HG02763 (cell line): ENCODE results near the gene LIMK2.
"Not testable (repeated sequence)": the region's sequence is repeated elsewhere in the genome, so short reads cannot be mapped to it uniquely, and the experiment has no call there.

Experiments used
- ATAC-seq: cut with Tn5 transposase; IDR thresholded peaks from one replicate; pipeline ENCODE4 v1.9.1; 2021; ENCODE audit warnings: mild to moderate bottlenecking, moderate library complexity; ENCODE audit not compliant: unreplicated experiment

LIMK2 gene

DNA sequence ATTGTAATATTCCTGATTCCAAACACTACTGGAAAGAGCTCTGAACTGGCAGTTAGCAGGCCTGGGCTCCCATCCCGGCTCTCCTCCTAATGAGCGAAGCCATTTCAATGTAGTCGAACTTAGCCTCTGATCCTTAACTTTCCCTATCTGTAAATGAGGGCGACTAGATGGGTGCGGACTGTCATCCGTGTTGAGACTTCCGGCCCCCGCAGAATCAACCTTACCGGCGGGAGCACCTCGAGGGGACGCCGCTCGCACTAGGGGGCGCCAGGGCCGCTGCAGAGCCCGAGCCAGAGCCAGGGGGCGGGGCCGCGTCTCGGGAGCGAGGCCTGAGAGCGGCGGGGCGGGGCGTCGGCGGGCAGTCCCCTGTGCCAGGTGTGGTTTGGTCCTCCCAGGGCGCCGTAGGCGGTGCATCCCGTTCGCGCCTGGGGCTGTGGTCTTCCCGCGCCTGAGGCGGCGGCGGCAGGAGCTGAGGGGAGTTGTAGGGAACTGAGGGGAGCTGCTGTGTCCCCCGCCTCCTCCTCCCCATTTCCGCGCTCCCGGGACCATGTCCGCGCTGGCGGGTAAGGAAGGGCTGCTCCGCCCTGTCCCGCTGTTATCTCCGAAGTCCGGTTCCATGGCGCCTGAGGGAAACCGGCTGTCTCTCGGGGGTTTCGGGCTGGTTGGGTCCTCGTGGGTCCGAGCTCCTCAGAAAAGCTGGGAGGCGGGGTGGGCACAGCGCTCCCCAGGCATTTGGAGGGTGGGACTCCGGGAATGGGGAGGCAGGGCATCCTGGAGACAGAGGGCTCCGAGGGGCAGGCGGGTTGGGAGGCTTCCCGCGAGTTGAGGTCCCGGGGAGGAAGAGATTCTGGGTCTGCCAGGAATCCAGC lies at the start of gene LIMK2:
LIMK2 (plus strand) TSS at position 437 of the 869 bp plus-strand sequence; CDS start at position 548, 111 bp downstream.
- ATAC-seq, result peak; percentile 88

DNA sequence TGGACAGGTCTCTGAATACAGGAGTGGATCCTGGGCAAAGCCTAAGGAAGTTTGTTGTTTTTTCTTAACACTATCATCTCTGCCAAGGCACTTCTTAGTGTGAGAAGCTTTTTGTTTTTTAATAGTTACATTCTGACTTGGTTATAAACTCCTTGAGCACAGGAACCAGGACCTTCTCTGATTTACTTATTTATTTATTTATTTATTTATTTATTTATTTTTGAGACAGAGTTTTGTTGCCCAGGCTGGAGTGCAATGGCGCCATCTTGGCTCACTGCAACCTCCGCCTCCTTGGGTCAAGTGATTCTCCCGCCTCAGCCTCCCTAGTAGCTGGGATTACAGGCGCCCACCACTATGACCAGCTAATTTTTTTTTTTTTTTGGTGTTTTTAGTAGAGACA lies 41.1 kb upstream of the LIMK2 start:
- ATAC-seq, result no peak

DNA sequence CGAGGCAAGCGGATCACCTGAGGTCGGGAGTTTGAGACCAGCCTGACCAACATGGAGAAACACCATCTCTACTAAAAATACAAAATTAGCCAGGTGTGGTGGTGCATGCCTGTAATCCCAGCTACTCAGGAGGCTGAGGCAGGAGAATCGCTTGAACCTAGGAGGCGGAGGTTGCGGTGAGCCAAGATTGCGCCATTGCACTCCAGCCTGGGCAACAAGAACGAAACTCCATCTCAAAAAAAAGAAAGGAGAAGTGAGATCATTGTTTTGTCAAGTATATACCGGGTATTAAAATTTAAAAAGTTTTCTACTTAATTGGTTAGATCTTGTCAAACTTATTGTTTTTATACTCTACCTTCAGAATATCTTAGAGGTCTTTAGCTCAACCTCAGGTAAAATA lies 40.4 kb upstream of the LIMK2 start:
- ATAC-seq, result not testable (repeated sequence)

DNA sequence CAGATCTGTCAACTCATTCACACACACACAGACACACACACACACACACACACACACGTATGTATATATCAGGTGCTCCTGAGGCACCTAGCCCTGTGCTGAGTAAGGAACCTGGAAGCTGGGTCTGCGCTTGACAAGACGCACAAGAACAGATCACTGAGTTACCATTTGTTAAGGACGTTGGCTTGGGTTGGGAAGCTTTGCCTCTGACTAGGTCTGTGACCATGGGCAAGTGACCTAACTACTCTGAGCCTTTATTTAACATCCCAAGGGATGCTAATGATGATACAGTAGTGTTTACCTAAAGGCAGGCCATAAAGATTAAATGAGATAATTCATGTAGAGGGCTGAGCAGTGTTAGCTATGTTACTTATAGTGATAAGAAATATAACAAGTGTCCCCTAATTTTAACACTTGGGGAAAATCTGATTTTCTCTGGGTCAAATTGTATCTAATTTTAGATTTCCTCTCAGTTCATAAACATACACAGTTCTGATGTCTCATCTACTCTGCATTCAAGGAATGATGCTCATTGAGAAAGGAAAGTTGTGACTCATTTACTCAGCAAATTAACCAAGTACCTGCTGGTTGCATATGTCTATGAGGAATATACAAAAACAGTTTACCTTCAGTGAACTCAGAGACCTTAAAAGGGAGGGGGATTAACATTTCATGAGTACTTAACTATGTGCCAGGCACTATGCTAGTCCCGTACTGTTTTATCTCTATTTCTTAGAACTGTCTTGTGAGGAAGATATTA lies 38.5 kb upstream of the LIMK2 start:
- no peak for ATAC-seq

DNA sequence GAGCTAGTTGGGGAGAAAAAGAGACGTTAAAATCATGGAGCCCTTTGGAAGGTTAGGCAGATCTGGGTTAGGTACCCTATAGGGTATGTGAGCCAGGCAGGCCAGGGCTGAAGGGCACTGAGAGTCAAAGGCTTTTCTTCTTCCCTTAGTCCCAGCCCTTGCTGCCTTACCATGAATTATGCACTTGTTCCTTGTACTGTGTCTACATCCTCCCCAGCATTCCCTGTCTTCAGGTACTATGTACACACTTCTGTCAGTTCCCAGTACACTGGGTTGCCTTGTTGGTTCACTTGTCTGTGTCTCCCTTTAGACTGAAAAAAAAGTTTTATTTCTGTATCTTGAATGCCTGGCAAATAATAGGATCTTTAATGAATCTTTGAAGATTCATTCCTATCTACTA lies 35.2 kb upstream of the LIMK2 start:
- no peak for ATAC-seq

DNA sequence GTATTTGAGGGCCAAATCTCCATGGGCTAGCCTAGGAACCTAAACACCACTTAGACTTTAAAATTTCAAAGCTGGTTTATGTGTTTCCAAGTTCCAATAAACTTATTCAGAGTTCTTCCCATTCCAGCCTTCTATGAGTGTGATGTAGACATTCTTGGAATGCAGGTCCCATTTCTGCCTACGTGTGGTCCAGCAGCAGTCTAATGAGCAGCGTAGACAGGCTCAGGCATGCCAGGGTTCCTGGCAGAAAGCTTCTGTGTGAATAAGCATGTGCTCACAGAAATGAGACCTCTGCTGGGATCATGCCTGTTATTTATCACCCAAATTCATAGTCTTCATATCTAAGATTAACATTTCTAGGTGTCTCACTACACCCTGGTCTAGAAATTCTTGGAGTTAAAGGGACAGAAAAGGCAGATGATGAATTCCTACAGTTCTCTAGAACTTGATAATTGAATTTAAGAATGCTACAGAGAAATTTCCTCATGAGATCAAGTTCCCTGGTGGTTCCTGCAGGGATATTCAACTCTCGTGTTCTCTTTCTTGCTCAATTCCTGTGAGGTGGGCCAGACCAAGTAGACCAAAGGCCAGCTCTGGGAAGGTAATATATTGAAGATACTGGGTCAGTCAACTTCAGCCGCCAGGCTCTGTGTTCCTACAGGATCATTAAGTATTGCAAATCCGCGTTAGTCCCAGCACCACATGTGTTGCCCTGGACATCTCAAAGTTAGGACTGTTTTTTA lies 34.5 kb upstream of the LIMK2 start:
- ATAC-seq, result no peak

DNA sequence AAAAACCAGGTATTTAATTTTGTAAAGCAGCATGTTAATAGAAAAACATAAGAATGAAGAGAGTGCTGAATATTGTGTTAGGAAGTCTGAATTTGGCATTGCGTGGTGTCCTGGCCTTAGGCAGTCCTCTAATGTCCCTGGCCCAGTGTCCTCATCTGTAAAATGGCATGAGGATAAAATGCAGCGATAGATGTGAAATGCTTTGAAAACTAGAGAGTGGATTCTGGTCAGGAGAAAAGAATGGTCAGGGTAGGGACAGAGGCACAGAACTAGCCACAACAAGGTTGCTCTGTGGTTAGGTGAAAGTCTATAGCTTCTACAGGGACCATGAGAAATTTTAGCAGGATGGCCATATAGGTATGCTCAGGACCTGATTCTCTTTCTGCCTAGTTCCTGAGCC lies 33.2 kb upstream of the LIMK2 start:
- ATAC-seq, result no peak

DNA sequence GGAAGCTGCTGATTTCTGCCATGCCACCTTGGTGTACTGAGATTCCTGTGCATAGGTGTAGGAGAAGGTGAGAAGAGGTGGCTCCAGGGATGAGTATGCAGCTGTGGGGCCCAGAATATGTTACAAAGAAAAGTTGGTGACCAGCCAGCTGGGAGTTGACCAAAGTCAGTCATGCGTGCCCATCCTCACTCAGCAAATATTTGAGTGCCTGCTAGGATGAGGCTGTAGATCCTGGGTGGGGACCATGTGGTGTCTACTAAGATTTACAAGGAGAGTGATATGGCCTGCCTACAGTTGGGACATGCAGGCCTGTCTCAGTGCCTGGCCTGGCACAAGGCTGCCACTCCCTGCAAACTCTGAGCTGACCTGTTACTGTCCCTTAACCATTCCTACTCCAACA lies 32.8 kb upstream of the LIMK2 start:
- no peak for ATAC-seq

DNA sequence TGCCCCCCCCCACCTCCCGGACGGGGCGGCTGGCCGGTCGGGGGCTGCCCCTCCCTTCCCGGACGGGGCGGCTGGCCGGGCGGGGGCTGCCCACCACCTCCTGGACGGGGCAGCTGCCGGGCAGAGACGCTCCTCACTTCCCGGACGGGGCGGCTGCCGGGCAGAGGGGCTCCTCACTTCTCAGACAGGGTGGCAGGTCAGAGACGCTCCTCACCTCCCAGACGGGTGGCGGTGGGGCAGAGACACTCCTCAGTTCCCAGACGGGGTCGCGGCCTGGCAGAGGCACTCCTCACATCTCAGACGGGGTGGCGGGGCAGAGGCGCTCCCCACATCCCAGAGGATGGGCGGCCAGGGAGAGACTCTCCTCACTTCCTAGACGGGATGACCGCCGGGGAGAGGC lies 28.1 kb upstream of the LIMK2 start:
- no peak for ATAC-seq

DNA sequence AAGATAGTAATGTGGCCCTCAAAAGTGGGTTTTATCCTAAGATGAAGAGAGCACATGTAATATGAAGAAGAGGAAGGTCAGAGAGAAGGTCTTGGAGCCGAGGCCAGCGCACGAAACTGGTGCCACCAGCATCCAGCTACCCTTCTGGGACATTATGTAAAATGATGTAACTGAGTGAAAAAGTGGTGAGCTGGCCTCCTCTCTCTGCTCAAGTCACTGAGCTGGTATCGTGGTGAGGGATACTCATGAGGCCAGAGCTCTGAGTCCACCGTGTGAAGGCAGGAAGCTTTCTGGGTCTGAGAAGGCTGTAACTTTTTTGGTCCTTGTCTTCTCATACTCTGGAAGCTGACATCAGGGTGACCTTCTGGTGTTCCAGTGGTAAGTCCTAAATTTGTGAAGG lies 27.0 kb upstream of the LIMK2 start:
- ATAC-seq, result no peak

DNA sequence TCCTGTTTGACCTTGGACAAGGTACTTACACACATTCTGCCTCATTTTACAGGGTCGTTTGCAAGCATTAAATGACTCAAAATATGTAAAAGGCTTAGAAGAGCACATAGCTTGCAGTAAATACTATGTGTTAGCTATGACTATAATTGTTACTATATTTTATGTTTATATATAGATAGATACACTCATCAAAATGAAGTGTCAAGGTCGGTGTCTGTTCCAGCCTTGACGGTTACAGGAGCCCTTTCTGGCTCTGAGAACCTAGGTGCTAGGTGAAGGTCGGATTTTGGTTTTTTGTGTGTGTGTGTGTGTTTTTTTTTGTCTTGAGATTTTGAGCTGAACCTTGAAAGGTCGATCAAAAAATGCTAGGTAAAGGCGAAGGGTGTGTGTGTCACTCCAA lies 24.5 kb upstream of the LIMK2 start:
- no peak for ATAC-seq

DNA sequence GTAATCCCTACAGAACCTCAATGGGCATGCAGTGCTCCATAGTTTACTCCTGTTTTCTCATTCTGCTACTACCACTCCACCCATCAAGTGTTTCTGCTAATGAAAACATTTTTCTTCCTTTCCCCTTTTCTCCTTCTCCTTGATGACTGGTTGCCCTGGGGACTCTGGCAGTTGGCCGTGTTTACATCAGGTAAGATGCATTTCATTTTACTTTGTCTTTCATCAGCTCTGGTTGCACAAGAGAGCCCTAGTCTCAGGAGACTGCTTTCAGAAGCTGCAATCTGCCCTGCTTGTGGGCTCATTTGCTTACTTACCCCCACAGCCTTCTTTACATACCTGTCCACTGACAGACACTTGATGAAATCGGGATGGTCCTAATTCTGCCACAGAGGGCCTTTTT lies 19.6 kb upstream of the LIMK2 start:
- ATAC-seq, result no peak

DNA sequence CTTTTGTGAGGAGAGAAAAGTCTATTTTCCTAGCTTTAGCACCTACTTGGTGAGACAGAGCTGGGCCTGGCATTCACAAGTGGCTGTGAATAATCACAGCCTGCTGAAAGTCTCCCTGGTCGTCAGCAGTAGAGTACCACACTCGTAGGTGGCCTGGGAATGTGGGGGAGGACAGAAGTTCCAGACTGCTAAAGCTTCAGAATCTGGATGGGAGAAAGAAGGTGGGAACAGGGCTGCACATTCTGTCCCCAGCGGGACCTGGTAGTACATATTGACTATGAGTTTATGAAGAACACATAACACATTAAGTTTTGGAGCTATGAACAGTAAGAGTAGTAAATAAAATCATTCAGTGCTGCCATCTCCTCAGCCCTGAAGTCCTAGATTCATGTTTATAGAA lies 19.0 kb upstream of the LIMK2 start:
- ATAC-seq, result no peak

DNA sequence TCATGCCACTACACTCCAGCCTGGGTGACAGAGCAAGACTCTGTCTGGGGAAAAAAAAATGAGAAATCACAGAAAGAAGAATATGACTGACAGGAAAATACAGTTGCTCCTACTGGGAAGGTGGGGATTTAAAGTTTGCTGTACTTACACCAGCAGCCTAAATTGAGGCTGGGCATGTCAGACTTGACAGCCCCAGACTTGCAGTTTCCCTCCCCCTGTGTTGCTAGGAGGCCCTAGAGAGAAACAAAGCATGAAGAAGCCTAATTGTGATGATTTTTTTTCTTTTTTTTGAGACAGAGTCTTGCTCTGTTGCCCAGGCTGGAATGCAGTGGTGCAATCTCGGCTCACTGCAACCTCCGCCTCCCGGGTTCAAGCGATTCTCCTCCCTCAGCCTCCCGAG lies 17.4 kb upstream of the LIMK2 start:
- ATAC-seq, result not testable (repeated sequence)

DNA sequence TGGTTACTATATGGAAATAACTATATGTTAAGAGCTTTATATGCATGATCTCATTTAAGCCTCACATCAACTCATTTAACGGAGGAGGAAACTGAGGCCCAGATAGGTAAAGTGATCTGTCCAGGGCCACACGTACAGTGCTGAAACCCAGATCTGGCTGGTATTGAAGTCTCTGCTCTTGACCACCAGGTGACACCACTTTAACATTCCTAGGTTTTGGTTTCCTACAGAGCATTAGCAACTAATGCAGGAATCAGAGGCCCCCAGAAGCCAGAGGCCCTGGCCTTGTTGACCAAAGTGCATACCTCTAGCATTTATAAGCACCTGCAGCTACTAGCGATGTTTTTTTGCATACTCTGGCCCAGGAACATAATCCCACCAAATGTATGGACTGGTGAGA lies 12.9 kb upstream of the LIMK2 start:
- no peak for ATAC-seq

DNA sequence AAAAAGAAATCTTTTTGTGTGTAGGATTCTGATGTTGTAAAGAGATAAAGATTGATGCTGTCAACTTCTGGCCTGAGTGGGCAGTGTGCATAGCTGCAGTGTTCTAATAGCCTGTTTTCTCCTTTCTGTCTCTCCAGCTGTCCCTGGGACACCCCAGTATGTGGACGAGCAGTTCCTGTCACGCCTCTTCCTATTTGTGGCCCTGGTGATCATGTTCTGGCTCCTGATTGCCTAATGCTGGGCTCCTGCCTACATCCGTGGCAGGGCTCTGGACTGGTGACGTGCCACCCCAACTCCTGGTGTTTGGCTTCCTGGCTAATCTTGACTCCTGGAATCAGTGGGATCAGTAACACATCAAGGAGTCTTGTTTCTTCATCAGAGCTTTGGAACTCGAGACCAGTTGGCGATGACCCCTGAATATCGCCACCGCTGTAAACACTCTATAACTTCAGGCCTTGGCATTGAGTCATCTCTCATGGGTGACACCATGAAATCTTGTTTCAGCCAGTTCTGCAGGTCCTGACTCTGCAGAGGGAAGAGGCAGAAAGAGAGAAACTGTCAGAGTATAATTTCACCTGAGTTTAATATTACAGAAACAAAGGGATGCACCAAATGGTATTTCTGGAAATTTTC lies 7.6 kb upstream of the LIMK2 start:
- ATAC-seq, result not testable (repeated sequence)

DNA sequence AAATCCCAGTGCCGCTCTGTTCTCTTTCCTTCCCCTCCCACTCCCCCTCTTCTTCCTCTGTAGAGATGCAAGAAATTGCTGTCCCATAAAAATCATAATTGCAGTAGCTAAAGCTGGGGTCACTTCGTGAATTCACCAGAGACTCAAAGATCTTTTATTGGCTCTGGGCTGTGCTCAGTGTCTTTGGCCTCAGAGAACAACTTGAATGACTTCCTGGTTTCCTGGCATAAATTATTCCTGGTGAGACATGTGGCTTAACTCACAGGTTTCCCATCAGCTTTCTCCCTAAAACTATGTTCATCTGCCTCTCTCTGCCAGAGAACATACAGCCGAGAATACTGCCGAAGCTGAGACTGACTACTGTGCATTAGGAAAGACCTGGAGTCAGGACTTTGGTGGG lies 7.0 kb upstream of the LIMK2 start:
- ATAC-seq, result not testable (repeated sequence)

DNA sequence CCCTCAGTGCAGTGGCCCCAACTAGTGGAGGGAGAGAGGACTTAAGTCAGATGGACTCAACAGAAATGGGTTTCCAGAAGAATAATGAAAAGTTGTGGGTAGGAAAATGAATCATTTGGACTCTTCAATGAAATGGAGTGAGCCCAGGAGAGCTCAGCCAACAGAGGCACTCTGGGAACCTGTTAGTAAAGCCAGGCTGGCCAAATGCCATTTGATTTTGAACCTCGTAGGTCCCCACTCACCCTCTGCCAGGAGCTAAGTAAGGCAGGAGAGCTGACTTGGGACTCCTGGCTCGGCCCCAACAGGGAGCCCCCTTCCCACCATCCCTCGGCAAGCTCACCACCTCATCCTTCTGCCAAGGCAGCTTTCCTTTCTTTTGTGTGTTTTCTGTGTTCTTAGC lies 5.6 kb upstream of the LIMK2 start:
- ATAC-seq, result not testable (repeated sequence)

DNA sequence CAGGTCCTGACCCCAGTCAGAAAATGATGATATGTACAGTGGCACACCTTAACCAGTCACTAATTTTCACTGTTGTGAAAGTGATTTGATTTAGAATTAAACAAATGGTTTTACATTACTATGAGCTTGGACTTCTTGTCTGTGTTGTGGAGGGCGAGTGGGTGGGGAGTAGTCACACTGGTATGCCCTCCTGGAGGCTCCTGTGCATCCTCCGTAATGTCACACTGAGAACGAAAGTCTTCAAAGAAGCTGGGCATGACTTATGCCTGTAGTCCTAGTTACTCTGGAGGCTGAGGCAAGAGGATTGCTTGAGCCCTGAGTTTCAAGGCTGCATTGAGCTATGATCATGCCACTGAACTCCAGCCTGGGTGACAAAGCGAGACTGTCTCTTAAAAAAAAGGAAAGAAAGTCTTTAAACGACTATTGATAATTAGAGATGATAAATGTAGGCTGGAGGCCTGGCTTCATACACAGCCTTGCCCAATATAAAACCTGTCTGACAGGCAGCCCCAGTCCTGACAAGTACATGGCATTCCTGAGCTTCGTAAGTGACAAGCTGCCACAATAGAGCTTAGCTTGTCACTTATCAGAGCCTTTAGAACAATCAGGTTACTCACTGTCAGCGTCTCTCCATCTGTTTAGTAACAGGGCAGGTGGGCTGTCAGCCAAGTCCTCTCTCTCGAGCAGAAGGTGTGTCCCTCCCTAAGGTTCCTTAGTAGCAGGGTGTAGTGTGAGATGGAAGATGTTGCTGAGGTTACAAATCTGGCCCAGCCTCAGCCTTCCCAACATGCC lies 5.0 kb upstream of the LIMK2 start:
- ATAC-seq, result no peak
